Measurements from ENCODE around the gene HOOK2. TPM values are rescaled to one million over a fixed set of nuclear protein-coding genes. Genes with fewer than 3 reads are reported as not detected.
A peak's percentile ranks its signal among the peaks of the same experiment; 100 is the strongest.

HOOK2 gene
- total RNA-seq, 2 donors from 2014 or later: 22.6 to 102 TPM

DNA sequence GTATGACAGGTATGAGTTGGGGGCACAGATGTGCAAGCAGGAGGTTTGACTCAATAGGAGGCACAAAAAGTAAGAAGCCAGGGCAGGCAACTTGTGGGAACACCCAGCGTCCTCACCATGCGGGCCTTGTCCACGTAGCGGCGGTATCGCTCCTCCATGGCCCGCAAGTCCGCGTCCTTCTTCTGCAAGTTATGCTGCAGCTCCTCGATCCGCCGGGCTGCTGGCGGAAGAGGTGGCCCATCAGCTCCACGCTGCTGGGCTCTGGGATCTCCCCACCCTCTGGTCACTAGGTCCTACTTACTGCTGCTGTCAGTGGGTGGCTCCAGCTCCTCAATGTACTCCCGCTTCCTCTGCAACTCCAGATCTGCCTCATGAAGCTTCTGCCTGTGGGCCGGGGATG, 10.7 kb downstream of the HOOK2 start:
- TF ChIP-seq, protein P1, sequence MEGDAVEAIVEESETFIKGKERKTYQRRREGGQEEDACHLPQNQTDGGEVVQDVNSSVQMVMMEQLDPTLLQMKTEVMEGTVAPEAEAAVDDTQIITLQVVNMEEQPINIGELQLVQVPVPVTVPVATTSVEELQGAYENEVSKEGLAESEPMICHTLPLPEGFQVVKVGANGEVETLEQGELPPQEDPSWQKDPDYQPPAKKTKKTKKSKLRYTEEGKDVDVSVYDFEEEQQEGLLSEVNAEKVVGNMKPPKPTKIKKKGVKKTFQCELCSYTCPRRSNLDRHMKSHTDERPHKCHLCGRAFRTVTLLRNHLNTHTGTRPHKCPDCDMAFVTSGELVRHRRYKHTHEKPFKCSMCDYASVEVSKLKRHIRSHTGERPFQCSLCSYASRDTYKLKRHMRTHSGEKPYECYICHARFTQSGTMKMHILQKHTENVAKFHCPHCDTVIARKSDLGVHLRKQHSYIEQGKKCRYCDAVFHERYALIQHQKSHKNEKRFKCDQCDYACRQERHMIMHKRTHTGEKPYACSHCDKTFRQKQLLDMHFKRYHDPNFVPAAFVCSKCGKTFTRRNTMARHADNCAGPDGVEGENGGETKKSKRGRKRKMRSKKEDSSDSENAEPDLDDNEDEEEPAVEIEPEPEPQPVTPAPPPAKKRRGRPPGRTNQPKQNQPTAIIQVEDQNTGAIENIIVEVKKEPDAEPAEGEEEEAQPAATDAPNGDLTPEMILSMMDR (IDR thresholded peaks at IDR 0.05): no peak
- no peaks in the 10 kb centered on the region for H3K27me3 ChIP-seq (replicated peaks; ENCODE audit: insufficient read depth)
- no peak overlapping the region for H3K27ac ChIP-seq
- ATAC-seq (ENCODE audit: insufficient number of reproducible peaks, low FRiP score, low read depth): no peak
- H3K9me3 ChIP-seq: no peaks in the 10 kb centered on the region
- H3K4me3 ChIP-seq: no peak overlapping the region
- H3K4me1 ChIP-seq (ENCODE audit: control insufficient read depth in 1 of 2, low read depth in 2 of 2): no peaks in the 10 kb centered on the region
- peaks cover 18% of the 10 kb centered on the region for H3K36me3 ChIP-seq
- no peak for DNase-seq (ENCODE audit: low spot score)

DNA sequence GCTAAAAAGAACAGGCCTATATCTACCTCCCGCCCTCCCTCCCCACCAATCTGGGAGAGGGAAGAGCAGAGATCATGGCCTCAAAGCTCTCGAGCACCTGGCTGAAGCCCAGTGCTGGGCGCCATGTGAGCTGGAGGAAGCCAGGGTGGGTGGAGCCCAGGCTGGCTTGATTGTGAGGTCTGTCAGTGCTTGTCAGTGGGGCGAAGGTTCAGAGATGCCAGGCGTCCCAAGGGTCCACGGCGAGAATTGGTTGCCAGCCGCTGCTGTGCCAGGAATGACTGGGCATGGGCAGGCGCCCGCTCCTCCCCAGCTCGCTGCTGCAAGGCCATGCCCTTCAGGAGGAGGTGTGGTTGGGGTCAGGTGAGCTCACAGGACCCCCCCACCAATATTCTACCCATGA, 12.3 kb downstream of the HOOK2 start:
- H3K27me3 ChIP-seq (replicated peaks; ENCODE audit: insufficient read depth): no peaks in the 10 kb centered on the region
- no peak overlapping the region for H3K4me3 ChIP-seq
- DNase-seq (ENCODE audit: low spot score) (no peak), ATAC-seq (ENCODE audit: insufficient number of reproducible peaks, low FRiP score, low read depth) (no peak)
- peaks cover 0 to under 1% of the 10 kb centered on the region in 2 donors for H3K4me1 ChIP-seq (ENCODE audit: control insufficient read depth in 1 of 2, low read depth in 2 of 2)
- H3K36me3 ChIP-seq: peaks cover 18% of the 10 kb centered on the region
- H3K9me3 ChIP-seq: no peaks in the 10 kb centered on the region
- TF ChIP-seq, protein P1 (IDR thresholded peaks at IDR 0.05): no peak
- no peak overlapping the region for H3K27ac ChIP-seq

DNA sequence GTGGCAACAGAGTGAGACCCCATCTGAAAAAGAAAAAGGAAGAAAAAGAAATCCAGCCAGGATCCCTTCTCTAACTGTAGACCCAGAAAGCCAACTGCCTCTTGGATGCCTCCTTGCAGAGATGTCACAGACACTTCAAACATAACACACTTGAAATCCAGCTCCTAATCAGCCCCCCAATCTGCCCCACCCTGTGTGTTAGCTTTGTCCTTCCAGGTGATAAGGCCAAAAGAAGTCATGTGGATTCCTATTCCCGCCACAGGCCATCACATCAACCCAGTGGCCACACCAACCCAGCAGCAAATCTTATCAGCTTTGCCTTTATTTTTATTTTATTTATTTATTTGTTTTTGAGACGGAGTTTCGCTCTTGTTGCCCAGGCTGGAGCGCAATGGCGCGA, 15.7 kb downstream of the HOOK2 start:
- Histone ChIP-seq H3K27ac (no peak overlapping the region), H3K9me3 (no peaks in the 10 kb centered on the region), H3K27me3 (replicated peaks; ENCODE audit: insufficient read depth) (no peaks in the 10 kb centered on the region), H3K4me3 (no peak overlapping the region), H3K36me3 (peaks cover 9% of the 10 kb centered on the region), H3K4me1 (ENCODE audit: control insufficient read depth in 1 of 2, low read depth in 2 of 2) (peaks cover 8 to 13% of the 10 kb centered on the region in 2 donors)
- TF ChIP-seq, protein P1 (IDR thresholded peaks at IDR 0.05): no peak
- DNase-seq (ENCODE audit: low spot score): no peak
- no peak for ATAC-seq (ENCODE audit: insufficient number of reproducible peaks, low FRiP score, low read depth)

DNA sequence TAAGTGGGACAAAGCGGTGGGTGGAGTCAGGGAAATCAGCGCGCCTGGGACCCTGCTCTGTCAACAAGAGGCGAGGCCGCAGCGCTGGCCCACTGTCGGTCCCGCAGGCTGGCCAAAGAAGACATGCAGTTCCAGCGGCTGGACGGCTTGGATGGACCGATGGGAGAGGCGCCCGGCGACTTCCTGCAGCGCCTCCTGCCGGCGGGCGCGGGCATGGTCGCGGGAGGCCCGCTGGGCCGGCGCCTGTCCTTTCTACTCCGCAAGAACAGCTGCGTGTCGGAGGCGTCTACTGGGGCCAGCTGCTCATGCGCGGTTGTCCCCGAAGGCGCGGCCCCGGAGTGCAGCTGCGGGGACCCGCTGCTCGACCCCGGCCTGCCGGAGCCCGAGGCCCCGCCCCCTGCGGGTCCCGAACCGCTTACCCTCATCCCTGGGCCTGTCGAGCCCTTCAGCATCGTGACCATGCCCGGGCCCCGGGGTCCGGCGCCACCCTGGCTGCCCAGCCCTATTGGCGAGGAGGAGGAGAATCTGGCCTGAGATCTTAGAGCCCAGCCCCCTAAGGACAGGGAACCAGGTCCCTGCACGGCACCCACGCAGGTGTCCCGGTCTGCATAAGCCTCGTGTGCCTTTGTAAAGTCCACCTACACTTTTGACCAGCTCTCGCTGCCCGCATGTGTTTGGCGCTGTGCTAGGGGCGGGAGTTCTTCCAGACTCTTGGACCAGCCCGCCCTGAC, 17.6 kb downstream of the HOOK2 start:
- H3K9me3 ChIP-seq: no peaks in the 10 kb centered on the region
- peak overlapping the region; percentile 28 to 61 for H3K27ac ChIP-seq
- no peak for DNase-seq (ENCODE audit: low spot score)
- peak overlapping the region; percentile 75 for H3K4me3 ChIP-seq
- ATAC-seq (ENCODE audit: insufficient number of reproducible peaks, low FRiP score, low read depth): peak; percentile 84
- no peaks in the 10 kb centered on the region for H3K36me3 ChIP-seq
- no peaks in the 10 kb centered on the region for H3K27me3 ChIP-seq (replicated peaks; ENCODE audit: insufficient read depth)
- peaks cover 8 to 13% of the 10 kb centered on the region in 2 donors for H3K4me1 ChIP-seq (ENCODE audit: control insufficient read depth in 1 of 2, low read depth in 2 of 2)
- TF ChIP-seq, protein P1 (IDR thresholded peaks at IDR 0.05): peak; percentile 94

DNA sequence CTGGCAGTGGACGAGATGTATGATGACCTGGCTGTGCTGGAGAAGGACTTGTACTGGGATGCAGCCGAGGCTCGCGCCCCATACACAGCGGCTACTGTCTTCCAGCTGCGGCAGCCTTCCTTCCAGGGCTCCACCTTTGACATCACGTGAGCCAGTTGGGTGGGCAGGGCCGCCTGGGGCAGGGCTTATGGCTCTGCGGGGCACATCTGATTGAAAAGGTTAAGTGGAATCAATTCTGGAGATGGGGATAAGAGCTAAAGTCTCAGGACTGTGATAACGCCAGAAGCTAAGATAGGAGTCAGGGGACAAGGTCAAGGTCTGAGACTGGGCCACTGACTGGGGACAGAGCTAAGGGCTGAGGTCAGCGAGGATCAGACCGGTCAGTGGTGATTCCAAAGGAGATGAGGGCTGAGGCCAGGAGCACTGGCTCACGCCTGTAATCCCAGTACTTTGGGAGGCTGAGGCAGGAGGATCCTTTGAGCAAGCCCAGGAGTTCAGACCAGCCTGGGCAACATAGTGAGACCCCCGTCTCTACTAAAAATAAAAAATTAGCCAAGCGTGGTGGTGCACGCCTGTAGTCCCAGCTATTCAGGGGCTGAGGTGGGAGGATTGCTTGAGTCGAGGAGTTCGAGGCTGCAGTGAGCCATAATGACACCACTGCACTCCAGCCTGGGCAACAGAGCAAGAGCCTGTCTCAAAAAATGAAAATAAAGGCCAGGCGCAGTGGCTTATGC, 19.0 kb downstream of the HOOK2 start:
- no peak for ATAC-seq (ENCODE audit: insufficient number of reproducible peaks, low FRiP score, low read depth)
- Histone ChIP-seq H3K27ac (no peak overlapping the region), H3K4me1 (ENCODE audit: control insufficient read depth in 1 of 2, low read depth in 2 of 2) (peaks cover 8 to 13% of the 10 kb centered on the region in 2 donors), H3K36me3 (no peaks in the 10 kb centered on the region), H3K4me3 (no peak overlapping the region), H3K9me3 (no peaks in the 10 kb centered on the region), H3K27me3 (replicated peaks; ENCODE audit: insufficient read depth) (no peaks in the 10 kb centered on the region)
- DNase-seq (ENCODE audit: low spot score): no peak
- TF ChIP-seq, protein P1 (IDR thresholded peaks at IDR 0.05): no peak
